Mesenteric fat pad (tissue), 1 donor: ENCODE data around the gene COL2A1. TPM values are rescaled to one million over a fixed set of nuclear protein-coding genes. Genes with fewer than 3 reads are reported as not detected.

Source experiments
- DNase-seq: peaks from one replicate; pipeline ENCODE4 v3.0.0-alpha.2; 2020; ENCODE audit warnings: low spot score
- total RNA-seq: library from RNA; stranded (reverse); fragmentation: NEBNext Ultra II Directional; extraction: Animal tissue kit (Norgen Biotek cat#: 25700); gene quantifications from one replicate; pipeline ENCODE4 v1.2.1, GENCODE V29; 2021
- donor health status: DM: yes; HTN: yes; CAD: no.

COL2A1 gene
- total RNA-seq, 1 donor from 2014 or later, result not detected

GRCh38 chr12:48013287-48013686 lies 9.0 kb upstream of the COL2A1 start:
- no peak for DNase-seq

- DNase-seq, result no peak
Measured at GRCh38 chr12:48012070-48012469, 7.8 kb upstream of the COL2A1 start.

- DNase-seq, result no peak
Measured at GRCh38 chr12:48010366-48010970, 6.2 kb upstream of the COL2A1 start.

- DNase-seq, result no peak
Measured at GRCh38 chr12:48009471-48009870, 5.2 kb upstream of the COL2A1 start.

GRCh38 chr12:48008950-48009349 lies 4.7 kb upstream of the COL2A1 start:
- no peak for DNase-seq

GRCh38 chr12:48008349-48008748 lies 4.1 kb upstream of the COL2A1 start:
- DNase-seq, result no peak

GRCh38 chr12:48007206-48007605 lies 2.9 kb upstream of the COL2A1 start:
- no peak for DNase-seq

- no peak for DNase-seq
Measured at GRCh38 chr12:48005750-48006021, 1.4 kb upstream of the COL2A1 start.

- no peak for DNase-seq
Measured at GRCh38 chr12:48005001-48005749, 899 bp upstream of the COL2A1 start.

- no peak for DNase-seq
Measured at GRCh38 chr12:48003226-48004052, 837 bp downstream of the COL2A1 start.

- DNase-seq, result no peak
Measured at GRCh38 chr12:48002773-48003218, 1.5 kb downstream of the COL2A1 start.

GRCh38 chr12:48002414-48002730 lies 1.9 kb downstream of the COL2A1 start:
- no peak for DNase-seq

- DNase-seq, result no peak
Measured at GRCh38 chr12:48001505-48002413, 2.5 kb downstream of the COL2A1 start.

- no peak for DNase-seq
Measured at GRCh38 chr12:48000878-48001504, 3.3 kb downstream of the COL2A1 start.

- DNase-seq, result no peak
Measured at GRCh38 chr12:47999816-48000215, 4.5 kb downstream of the COL2A1 start.

GRCh38 chr12:47997321-47997720 lies 7.0 kb downstream of the COL2A1 start:
- DNase-seq, result no peak

GRCh38 chr12:47995981-47996401 lies 8.3 kb downstream of the COL2A1 start:
- DNase-seq, result no peak

GRCh38 chr12:47993491-47993890 lies 10.8 kb downstream of the COL2A1 start:
- DNase-seq, result no peak

- no peak for DNase-seq
Measured at GRCh38 chr12:47992776-47993175, 11.5 kb downstream of the COL2A1 start.

- no peak for DNase-seq
Measured at GRCh38 chr12:47991106-47992061, 12.9 kb downstream of the COL2A1 start.
